Measurements from ENCODE around the gene PML. TPM values are rescaled to one million over a fixed set of nuclear protein-coding genes. Genes with fewer than 3 reads are reported as not detected.
A peak's percentile ranks its signal among the peaks of the same experiment; 100 is the strongest.

Gene PML
- total RNA-seq, 1 donor from 2014 or later = 27.8 TPM

GRCh38 chr15:73950831-73951561, 43.5 kb upstream of the PML start:
- Mint-ChIP-seq H3K4me3 (ENCODE audit: low read depth) (no peak overlapping the region), H3K9me3 (ENCODE audit: low read depth) (no peaks in the 10 kb centered on the region), H3K36me3 (ENCODE audit: insufficient read depth) (no peaks in the 10 kb centered on the region), H3K4me1 (ENCODE audit: low read depth) (peaks cover 1% of the 10 kb centered on the region), H3K27ac (no peak overlapping the region), H3K27me3 (no peaks in the 10 kb centered on the region)
- DNase-seq (ENCODE audit: low spot score, unreplicated experiment) = peak; percentile 73
- TF ChIP-seq, protein P1, sequence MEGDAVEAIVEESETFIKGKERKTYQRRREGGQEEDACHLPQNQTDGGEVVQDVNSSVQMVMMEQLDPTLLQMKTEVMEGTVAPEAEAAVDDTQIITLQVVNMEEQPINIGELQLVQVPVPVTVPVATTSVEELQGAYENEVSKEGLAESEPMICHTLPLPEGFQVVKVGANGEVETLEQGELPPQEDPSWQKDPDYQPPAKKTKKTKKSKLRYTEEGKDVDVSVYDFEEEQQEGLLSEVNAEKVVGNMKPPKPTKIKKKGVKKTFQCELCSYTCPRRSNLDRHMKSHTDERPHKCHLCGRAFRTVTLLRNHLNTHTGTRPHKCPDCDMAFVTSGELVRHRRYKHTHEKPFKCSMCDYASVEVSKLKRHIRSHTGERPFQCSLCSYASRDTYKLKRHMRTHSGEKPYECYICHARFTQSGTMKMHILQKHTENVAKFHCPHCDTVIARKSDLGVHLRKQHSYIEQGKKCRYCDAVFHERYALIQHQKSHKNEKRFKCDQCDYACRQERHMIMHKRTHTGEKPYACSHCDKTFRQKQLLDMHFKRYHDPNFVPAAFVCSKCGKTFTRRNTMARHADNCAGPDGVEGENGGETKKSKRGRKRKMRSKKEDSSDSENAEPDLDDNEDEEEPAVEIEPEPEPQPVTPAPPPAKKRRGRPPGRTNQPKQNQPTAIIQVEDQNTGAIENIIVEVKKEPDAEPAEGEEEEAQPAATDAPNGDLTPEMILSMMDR (IDR thresholded peaks at IDR 0.05; ENCODE audit: unreplicated experiment) = peak; percentile 84

- Mint-ChIP-seq H3K4me3 (ENCODE audit: low read depth) (no peak overlapping the region), H3K27ac (no peak overlapping the region), H3K4me1 (ENCODE audit: low read depth) (peaks cover 1% of the 10 kb centered on the region), H3K27me3 (no peaks in the 10 kb centered on the region), H3K9me3 (ENCODE audit: low read depth) (no peaks in the 10 kb centered on the region), H3K36me3 (ENCODE audit: insufficient read depth) (no peaks in the 10 kb centered on the region)
- TF ChIP-seq, protein P1 (IDR thresholded peaks at IDR 0.05; ENCODE audit: unreplicated experiment) = no peak
- no peak for DNase-seq (ENCODE audit: low spot score, unreplicated experiment)
Observed at GRCh38 chr15:73951601-73952000, 42.9 kb upstream of the PML start.

- Mint-ChIP-seq H3K4me1 (ENCODE audit: low read depth) (peaks cover 1% of the 10 kb centered on the region), H3K27me3 (peaks cover 5% of the 10 kb centered on the region), H3K9me3 (ENCODE audit: low read depth) (no peaks in the 10 kb centered on the region), H3K27ac (peak overlapping the region; percentile 67), H3K36me3 (ENCODE audit: insufficient read depth) (no peaks in the 10 kb centered on the region), H3K4me3 (ENCODE audit: low read depth) (no peak overlapping the region)
- TF ChIP-seq, protein P1 (IDR thresholded peaks at IDR 0.05; ENCODE audit: unreplicated experiment) = no peak
- no peak for DNase-seq (ENCODE audit: low spot score, unreplicated experiment)
Observed at GRCh38 chr15:73952171-73952912, 42.2 kb upstream of the PML start.

DNA sequence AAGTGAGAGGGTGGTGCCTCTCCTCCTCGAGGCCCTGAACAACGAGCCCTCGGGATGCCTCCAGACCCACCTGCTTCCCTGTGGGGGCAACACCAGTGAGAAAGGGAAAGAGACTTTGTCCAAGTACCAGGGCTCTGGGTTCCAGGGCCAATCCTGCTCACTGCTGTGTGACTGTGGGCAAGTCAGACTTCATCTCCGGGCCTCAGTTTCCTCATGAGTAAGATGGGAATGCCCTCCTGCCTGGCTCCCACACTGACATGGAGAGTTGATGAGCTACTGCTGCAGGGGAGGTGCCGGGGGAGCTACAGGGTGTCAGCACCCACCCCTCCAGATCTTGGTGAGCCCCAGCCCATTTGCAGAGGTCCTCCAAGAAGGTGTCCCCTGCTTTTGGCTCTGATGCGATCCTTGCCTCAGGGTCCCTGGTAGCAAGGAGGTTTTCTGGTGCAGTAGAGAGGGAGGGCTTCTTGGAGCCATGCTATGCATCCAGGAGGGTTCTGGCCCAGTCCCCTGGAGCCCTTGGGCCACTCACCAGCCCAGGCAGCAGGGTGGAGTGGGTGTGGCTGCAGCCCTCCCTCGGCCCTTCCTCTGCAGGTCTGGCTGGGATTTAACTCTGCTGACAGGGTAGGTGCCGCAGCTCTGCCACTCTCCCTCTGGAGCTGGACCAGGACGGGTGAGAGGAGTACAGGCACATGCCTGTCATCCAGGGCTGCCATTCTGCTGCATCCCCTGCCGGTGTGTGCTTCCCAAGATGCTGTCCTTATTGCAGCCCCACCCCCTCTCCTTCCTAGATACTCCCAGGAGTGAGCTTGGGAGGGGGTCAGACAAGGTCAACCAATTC, 41.4 kb upstream of the PML start:
- Mint-ChIP-seq H3K4me3 (ENCODE audit: low read depth) (no peak overlapping the region), H3K4me1 (ENCODE audit: low read depth) (peaks cover 1% of the 10 kb centered on the region), H3K36me3 (ENCODE audit: insufficient read depth) (no peaks in the 10 kb centered on the region), H3K27me3 (peaks cover 8% of the 10 kb centered on the region), H3K27ac (no peak overlapping the region), H3K9me3 (ENCODE audit: low read depth) (no peaks in the 10 kb centered on the region)
- TF ChIP-seq, protein P1 (IDR thresholded peaks at IDR 0.05; ENCODE audit: unreplicated experiment) = no peak
- DNase-seq (ENCODE audit: low spot score, unreplicated experiment) = no peak

All from progenitor cell of endocrine pancreas (in vitro differentiated cells).